Left ventricle myocardium superior (tissue), 1 donor: ENCODE results near the gene ZNF286A. TPM values are rescaled to one million over a fixed set of nuclear protein-coding genes. Genes with fewer than 3 reads are reported as not detected.
"Not testable (repeated sequence)": the region's sequence is repeated elsewhere in the genome, so short reads cannot be mapped to it uniquely, and the experiment has no call there.

Experiments used
- ATAC-seq: fragments of 200-7000 bp; cut with Tn5 transposase; one replicate; pipeline ENCODE4 v1.9.1; 2020; ENCODE audit warnings: mild to moderate bottlenecking, moderate library complexity
- DNase-seq: peaks from one replicate; pipeline ENCODE4 v3.0.0-alpha.2; 2020
- intact Hi-C: fragments of 100-400 bp; cut with micrococcal nuclease; formaldehyde crosslinking; loops from one replicate; pipeline ENCODE4 v1.11.0; 2022
- total RNA-seq: library from RNA; stranded (reverse); fragmentation: NEBNext Ultra II Directional; extraction: Animal tissue kit (Norgen Biotek cat#: 25700); gene quantifications from one replicate; pipeline ENCODE4 v1.2.1, GENCODE V29; 2021
- donor health status: DM: no; HTN: yes; CAD: no; lungs with severe emphysema.

ZNF286A gene
- total RNA-seq, 1 donor from 2014 or later = 12.5 TPM

DNA sequence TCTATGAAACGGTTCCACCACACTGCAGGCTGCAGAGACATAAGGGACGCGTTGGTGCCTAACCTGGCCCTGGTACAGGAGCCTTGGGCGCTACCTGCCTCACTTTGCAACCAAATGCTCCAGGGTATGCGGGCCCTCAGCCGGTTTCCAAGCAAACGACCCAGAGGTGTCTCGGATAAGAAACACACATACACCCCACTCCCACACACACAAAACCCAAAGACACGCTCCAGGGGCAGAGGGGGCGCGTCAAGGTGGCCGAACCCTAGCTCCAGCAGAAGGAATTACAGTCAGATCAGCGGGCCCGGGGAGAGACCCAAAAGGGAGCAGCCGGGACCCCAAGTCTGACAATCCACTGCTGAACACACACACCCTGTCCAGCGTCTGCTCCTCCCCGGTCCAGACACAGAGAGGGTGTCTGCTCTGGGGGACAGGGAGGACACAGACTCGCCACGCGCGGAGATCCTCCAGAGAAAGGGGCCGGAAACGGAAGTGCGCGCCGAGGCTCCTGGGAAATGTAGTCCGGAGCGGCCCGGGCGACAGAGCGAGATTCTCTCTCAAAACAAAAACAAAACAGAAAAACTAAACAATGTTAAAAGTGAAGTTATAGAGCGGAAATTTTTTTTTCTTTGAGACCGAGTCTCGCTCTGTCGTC, 15.6 kb upstream of the ZNF286A start, which contains the start of gene TRIM16:
Gene TRIM16, minus strand, starts transcription at position 488 of the 655 bp plus-strand sequence. CDS start 32,702 bp downstream, outside the sequence.
- ATAC-seq = peak; percentile 98
- DNase-seq = peak; percentile 90

DNA sequence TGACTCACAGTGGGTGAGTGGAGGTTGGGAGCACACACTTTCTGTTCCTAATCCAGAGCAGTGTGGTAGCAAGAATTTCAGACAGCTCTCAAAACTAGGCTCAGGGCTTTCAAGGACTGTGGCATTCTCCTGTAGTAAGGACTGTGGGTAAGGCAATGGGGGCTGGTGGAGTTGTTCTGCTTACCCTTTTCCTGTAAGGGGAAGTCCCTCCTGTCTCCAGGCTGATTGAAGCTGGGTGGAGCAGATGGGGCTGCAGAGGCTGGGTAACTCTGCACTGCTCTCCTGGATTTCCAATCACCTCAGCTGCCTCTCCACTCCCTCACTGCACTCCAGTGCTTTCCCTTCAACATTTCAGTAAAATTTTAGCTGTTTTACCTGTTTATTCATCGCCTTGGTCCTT, 12.1 kb upstream of the ZNF286A start:
- DNase-seq, intact Hi-C loops, ATAC-seq: not testable (repeated sequence)

More for the DNA sequence above, 15.6 kb upstream of the ZNF286A start, which contains the start of gene TRIM16:
- intact Hi-C loops = not testable (repeated sequence)

DNA sequence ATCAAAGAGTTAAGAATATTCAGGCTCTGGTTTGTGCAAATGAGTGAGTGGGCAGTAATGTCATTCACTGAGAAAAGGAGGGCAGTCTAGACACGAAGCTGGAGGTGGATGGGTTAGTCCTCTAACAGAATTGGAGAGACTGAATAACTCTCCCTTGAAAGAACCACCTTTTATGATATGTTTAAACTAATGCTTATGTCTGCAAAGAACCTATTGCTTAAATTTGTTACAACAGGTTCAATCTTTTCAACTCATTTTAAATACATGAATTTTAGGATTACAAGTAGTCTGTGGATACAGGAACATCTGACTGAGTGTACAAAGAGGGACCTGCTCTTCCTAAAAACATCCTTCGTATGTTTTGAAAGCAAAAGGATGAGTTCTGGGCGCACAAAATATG, 585 bp upstream of the ZNF286A start:
- ATAC-seq, intact Hi-C loops: not testable (repeated sequence)

DNA sequence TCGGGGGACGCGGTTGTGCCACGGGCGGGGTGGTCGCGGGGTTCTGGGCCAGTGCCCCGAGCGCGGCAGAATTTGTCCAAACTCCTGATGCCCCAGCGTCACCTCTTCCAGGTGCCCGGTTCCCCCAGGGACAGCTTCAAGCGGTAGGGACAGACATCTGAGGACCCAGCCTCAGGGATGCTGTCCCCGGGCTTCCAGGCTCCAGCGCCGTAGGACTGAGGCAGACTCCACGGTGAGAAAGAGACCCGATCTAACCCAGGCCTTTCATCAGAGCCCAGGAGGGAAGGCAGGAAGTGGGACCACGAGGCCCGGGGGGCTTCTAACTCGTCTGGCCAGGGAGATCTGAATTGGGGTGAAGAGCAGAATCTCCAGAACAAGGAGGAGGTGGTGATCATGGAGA, 385 bp downstream of the ZNF286A start:
- DNase-seq, intact Hi-C loops: not testable (repeated sequence)
- peak; percentile 39 for ATAC-seq

More for the DNA sequence above, 585 bp upstream of the ZNF286A start:
- not testable (repeated sequence) for DNase-seq

DNA sequence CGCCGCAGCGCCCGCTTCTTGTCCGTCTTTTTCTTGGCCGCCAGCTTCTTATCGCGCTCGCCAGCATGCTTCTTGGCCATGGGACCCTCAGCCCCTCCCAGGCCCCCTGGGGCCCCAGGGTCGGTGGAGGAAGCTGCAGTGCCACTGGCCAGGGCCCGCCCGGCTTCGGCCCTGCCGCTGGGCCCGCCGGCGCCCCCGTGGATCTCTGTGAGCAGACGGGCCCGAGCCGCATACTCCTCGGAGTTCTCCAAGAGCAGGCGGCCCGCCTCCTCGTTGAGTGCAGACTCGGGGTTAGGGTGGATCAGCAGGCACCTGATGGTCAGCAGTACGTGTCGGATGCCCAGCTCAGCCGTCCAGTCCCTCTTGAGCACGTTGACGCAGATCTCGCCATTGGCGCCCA, 4.7 kb downstream of the ZNF286A start:
- ATAC-seq, intact Hi-C loops, DNase-seq: not testable (repeated sequence)

DNA sequence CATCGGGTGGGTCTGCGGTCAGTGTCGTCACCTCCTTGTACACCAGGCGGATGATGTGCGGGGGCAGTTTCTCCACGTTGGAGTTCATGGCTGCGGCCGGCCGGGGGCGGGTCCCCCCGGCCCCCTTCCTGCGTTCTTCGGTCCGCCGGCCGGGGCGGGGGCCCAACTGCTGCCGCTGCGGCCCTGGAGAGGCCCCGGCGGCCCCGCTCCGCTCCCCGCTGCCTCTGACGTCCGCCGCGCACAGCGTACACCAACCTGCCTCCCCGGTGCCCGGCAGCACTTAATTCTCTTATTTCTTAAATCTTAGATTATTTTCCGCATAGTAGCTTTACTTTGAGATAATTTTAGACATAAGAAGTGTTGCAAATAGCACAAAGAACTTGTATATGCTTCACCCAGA, 5.3 kb downstream of the ZNF286A start:
- DNase-seq, intact Hi-C loops, ATAC-seq: not testable (repeated sequence)

DNA sequence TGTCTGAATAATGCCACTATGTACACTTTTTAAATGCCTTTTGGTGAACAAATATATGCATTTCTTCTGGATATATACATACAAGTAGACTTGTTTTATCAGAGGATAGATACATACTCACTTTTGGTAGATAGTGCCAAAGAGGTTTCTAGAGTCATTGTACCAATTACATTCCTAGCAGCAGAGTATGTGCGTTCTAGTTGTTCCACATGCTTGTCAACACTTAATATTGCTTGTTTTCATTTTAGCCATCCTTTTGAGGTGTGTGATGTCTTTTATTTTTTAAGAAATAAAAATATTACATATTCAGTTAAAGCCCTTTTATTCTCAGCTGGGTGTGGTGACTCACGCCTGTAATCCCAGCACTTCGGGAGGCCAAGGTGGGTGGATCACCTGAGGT, 9.3 kb downstream of the ZNF286A start:
- intact Hi-C loops, ATAC-seq: not testable (repeated sequence)

DNA sequence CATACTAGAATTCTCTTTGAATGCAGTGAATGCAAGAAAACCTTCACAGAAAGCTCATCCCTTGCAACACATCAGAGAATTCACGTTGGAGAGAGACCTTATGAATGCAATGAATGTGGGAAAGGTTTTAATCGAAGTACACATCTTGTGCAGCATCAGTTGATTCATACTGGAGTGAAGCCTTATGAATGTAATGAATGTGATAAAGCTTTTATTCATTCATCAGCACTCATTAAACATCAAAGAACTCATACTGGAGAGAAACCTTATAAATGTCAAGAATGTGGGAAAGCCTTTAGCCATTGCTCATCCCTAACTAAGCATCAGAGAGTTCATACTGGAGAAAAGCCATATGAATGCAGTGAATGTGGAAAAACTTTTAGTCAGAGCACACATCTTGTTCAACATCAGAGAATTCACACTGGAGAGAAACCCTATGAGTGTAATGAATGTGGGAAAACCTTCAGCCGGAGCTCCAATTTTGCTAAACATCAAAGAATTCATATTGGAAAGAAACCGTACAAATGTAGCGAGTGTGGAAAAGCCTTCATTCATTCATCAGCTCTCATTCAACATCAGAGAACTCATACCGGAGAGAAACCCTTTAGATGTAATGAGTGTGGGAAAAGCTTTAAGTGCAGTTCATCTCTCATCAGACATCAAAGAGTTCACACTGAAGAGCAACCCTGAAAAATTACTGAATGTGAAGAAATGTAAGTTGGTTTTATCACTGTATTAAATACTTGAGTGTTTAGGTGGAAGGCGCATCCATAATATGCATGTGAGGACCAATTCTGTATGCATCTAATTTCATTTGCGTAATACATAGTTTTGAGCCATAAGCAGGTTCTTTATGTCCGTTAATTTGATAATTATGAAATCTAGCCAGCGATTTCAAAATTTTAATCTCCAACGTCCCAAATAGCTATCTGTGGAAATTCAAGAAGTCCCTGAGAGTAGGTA, 17.3 kb downstream of the ZNF286A start:
- intact Hi-C loops, ATAC-seq, DNase-seq: not testable (repeated sequence)

More for the DNA sequence above, 9.3 kb downstream of the ZNF286A start:
- not testable (repeated sequence) for DNase-seq

DNA sequence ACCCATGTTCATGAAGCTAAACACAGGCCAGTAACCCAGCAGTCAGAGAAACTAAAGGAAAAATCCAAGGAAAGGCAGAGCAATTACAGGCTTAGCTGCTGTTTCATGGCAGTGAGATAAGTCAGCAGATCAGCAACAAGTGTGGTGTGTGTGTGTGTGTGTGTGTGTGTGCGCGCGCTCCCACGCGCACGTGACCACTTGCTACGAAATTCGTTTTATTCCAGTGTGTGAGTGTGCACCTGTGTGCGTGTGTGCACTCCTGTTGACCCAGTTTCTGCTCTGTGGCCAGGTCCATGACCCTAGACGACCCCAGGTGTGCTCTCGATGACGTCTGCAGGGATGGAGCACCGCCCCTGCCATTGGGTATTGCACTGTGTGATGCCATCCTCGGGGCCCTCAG, 31.0 kb downstream of the ZNF286A start:
- DNase-seq, ATAC-seq, intact Hi-C loops: not testable (repeated sequence)

DNA sequence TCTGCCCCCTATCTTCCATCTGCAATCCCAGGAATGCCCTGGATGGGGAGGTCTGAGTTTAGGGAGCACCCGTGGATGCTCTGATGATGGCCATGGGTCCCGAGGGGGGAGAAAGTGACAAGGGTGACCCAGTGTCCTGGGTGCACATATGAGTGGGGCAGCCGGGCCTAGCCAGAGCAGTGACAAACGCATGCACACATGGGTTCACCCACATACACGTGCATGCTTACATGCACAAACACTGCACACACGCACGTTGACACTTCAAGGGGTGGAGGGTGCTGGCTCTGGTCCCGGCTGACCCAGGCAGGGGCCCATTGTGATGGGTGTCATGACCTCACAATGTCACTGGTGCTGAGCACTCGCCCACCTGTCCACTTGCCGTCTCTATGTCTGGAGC, 32.3 kb downstream of the ZNF286A start, which contains the start of gene TBC1D26:
Gene TBC1D26, plus strand, starts transcription at position 384 of the 400 bp plus-strand sequence. CDS start 3,066 bp downstream, outside the sequence.
- ATAC-seq, intact Hi-C loops, DNase-seq: not testable (repeated sequence)

DNA sequence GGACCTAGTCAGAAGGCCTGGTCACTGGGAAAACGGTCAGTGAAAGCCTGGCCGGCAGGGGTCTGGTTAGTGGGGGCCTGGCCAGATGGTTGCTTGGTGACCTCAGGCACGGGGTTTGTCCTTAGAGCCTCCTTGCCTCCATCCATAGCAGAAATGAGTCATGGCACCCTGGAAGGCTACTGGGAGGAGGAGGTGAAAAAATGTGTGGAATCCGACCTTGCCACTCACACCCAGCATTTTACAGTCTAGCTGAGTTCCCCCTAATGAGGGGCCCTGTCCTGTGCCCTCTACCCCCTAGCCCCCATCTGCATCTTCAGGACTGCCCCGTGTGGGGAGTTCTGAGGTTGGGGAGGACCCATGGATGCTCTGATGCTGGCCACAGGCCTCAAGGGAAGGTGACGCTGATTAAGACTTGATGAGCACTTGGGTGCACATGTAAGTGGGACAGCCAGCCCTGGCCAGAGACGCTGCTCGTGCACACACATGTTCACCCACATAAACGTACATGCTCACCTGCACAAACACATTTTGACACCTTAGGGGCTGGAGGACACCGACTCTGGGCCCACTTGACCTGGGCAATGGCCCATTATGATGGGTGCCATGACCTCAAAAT, 33.7 kb downstream of the ZNF286A start:
- DNase-seq, intact Hi-C loops, ATAC-seq: not testable (repeated sequence)

DNA sequence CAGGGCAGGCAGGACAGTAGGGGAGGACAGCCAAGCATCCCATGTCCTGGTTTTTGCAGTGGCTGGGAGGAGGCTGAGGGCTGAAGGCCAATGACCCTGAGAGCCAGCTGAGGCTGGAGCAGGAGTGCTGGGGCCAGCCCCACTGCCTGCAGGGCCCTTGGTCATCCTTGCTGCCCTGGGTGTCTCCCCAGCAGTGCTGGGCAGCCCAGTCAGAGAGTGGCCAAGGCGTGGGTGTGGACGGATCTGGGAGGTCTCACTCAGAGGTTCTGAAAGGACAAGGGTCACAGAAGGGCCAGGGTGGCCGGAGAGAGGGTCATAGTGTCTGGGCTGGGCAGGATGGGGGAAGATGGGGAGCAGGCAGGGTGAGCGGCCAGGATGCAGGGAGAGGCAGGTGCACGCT, 37.0 kb downstream of the ZNF286A start:
- ATAC-seq, DNase-seq, intact Hi-C loops: not testable (repeated sequence)

DNA sequence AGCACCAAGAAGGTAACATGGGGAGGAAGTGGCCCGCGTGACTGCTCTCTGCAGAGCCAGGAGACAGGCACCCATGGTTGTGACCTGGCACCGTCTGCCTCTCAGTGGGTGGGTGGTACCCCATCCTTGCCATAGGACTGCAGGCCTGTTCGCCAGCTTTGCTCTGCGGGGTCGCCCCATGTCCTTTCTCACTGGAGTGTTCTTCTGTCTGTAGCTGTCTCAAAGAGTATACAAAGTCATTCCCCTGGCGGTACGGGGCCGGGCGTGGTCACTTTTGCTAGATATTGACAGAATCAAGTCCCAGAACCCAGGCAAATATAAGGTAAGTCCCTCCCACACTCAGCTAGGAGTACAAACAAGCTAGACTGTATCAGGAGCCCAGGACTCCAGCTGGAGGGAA, 38.5 kb downstream of the ZNF286A start:
- no peak for ATAC-seq
- intact Hi-C loops = no loop called here
- DNase-seq = no peak

DNA sequence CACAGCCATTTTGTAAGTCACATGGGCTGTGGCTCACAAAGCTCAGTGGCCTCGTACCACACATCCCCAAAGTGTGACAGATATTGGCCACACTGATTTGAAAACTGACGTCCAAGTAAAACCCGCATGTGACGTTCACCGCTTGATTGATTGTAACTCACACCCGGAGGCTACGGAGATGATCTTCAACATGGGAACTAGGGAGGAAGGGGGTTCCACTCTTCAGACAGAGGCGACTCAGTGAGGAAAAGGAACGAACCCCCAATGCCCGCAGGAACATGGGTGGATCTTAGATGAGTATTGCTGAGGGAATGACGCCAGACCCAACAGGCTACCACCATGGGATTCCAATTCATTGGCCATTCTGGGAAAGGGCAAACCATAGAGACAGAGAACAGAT, 39.7 kb downstream of the ZNF286A start:
- intact Hi-C loops, ATAC-seq, DNase-seq: not testable (repeated sequence)

DNA sequence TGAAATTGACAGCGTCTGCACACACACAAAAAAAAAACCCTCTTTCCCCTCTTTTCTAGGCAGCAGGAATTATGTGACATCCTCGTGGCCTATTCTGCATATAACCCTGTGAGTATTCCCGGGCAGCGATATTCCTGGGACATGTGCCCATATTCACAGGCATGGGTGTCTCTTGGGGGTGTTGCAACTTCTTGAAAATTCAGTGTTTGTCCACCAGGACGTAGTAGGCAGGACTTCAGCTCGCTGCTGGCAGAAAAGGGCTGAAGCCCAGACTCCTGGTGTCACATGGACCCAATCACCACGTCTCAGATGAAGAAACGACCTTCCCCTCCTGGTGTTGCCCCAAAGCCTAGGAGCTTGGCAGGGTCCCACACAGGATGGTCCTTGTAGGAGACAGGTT, 40.5 kb downstream of the ZNF286A start:
- ATAC-seq, DNase-seq, intact Hi-C loops: not testable (repeated sequence)

DNA sequence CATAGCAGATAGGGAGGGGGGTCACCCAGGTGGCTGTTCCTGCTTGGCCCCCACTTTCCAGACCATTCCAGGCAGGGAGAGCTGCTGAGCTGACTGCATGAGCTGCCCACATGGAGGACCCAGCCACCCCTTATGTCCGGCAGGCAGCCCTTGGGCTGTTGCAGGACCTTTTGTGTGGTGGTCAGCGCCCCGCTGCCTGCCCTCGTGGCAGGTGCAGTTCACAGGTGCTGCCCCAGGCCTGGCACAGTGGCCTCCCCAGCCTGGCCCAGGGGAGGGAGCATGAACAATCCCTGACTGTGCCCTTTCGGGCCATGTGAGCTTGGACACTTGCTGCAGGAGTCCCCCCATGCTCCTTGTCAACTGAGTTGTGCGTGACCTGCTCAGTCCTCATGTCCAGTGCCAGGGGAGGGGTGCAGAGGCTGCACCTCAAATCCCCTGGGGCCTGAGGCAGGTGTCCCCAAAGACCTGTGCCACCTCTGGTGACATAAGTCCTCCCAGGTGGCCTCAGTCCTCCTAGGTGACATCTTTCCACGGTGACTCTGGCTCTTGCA, 41.1 kb downstream of the ZNF286A start:
- ATAC-seq = no peak
- no peak for DNase-seq
- intact Hi-C loops = no loop called here

DNA sequence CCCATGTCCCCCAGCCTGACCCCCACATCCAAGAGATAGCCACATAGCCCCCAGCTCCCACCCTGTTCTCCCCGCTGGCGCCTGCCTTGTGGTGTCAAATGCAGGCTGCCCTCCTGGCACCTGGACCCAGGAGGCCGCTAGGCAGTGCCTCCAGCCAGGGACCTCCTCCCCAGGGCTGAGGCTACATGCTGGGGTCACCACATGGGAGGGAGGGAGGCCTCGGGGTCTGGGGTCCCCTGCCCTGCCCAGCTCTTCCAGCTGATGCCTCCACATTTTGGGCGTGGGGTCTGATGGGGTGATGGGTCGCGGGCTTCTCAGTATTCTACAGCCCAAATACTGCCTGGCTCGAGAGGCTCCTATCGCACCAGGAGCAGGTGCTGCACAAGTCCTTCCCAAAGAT, 42.1 kb downstream of the ZNF286A start:
- ATAC-seq (no peak), DNase-seq (no peak)
- intact Hi-C loops = no loop called here

DNA sequence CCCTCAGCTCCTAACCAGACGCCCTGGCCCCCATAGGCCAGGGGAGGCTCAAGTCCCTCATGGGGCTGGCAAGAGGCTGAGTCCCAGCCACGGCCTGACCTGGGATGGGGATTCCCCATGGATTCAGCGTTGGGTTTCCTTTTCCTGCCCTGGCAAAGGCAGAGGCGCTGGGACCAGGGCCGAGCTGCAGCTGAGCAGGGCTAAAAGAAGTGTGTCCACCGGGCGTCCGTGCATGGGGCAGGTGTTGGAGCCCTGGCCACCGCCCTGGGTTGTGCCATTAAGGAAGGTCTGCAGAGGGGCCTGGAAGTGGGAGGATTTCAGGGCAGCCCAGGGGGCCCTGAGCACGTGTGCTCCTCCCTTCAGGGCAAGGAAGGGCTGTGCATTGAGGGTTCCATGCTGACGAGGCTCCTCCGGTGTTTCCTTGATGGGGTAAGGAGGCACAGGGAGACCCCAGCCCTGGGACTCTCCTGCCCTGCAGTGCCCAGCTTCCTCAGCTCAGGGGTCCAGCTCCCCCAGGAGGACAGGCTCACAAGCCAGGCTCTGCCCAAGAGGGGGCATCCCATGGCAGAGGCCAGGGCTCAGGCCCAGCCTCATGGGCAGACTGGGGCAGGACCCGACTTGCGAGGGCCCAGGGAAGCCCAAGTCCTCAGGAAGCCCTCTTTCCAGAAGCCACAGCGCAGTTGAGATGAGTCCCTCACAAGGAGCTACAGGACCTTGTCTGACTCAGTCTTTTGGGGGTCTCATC, 42.7 kb downstream of the ZNF286A start:
- DNase-seq = no peak
- no peak for ATAC-seq
- intact Hi-C loops = no loop called here
